Measurements from ENCODE around the gene TERT.

GRCh38 chr5:1212881-1213280, 82.0 kb downstream of the TERT start:
- TF ChIP-seq ZNF335 (CRISPR knock-in tag; IDR thresholded peaks at IDR 0.05) = no peak
- TF ChIP-seq, protein P1, sequence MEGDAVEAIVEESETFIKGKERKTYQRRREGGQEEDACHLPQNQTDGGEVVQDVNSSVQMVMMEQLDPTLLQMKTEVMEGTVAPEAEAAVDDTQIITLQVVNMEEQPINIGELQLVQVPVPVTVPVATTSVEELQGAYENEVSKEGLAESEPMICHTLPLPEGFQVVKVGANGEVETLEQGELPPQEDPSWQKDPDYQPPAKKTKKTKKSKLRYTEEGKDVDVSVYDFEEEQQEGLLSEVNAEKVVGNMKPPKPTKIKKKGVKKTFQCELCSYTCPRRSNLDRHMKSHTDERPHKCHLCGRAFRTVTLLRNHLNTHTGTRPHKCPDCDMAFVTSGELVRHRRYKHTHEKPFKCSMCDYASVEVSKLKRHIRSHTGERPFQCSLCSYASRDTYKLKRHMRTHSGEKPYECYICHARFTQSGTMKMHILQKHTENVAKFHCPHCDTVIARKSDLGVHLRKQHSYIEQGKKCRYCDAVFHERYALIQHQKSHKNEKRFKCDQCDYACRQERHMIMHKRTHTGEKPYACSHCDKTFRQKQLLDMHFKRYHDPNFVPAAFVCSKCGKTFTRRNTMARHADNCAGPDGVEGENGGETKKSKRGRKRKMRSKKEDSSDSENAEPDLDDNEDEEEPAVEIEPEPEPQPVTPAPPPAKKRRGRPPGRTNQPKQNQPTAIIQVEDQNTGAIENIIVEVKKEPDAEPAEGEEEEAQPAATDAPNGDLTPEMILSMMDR (CRISPR knock-in tag; IDR thresholded peaks at IDR 0.05) = no peak
- TF ChIP-seq ZNF660 (CRISPR knock-in tag; IDR thresholded peaks at IDR 0.05; ENCODE audit: borderline replicate concordance, low read depth) = no peak

All from HepG2 (cell line).